GM12878 (cell line): ENCODE results near the gene BHLHE23. TPM values are rescaled to one million over a fixed set of nuclear protein-coding genes. Genes with fewer than 3 reads are reported as not detected.

Experiments
- ATAC-seq: fragments of 200-7000 bp; cut with Tn5 transposase; 3 replicates; pipeline ENCODE4 v1.9.1; 2020; ENCODE audit warnings: mild to moderate bottlenecking, moderate library complexity
- BruUV-seq: library from RNA; stranded (reverse); fragments of 400-500 nt; replicated peaks from 2 replicates; lab custom pipeline; 2021; lab: Mats Ljungman, UMichigan
- CTCF ChIA-PET: fragments of 300-600 bp; sonication (Branson Sonifier 250); formaldehyde crosslinking; extraction: SDS; loops from one replicate; lab custom pipeline; 2021; ENCODE audit warnings: inconsistent platforms; lab: Yijun Ruan, JAX
- POLR2A ChIA-PET: fragments of 350-600 bp; formaldehyde crosslinking; extraction: SDS; loops from one replicate; lab custom pipeline; 2021; ENCODE audit warnings: inconsistent platforms; lab: Charles Lee
- RAD21 ChIA-PET: fragments of 300-600 bp; sonication (Branson Sonifier 250); formaldehyde crosslinking; loops from one replicate; lab custom pipeline; 2023; ENCODE audit warnings: antibody characterized with exemption; ENCODE audit not compliant: unreplicated experiment; lab: Charles Lee
- SMC1A ChIA-PET: fragments of 300-600 bp; sonication (Branson Sonifier 250); formaldehyde crosslinking; loops from one replicate; lab custom pipeline; 2023; ENCODE audit not compliant: unreplicated experiment, uncharacterized antibody; lab: Charles Lee
- DNase-seq: peaks from one replicate; pipeline ENCODE4 v3.0.0-alpha.2; 2011; ENCODE audit warnings: low read depth, low spot score
- FAIRE-seq: peaks from 3 replicates; lab custom pipeline; 2011; peaks lifted over from hg19 to GRCh38; lab: Jason Lieb, UNC
- H2AFZ ChIP-seq: 2 replicates; pipeline ENCODE4 v1.6.0; 2011; ENCODE audit warnings: low read depth, low read length, control low read depth; ENCODE audit not compliant: control insufficient read depth
- H3K27ac ChIP-seq: 2 replicates; pipeline ENCODE4 v1.5.1; 2011; ENCODE audit warnings: control low read depth; ENCODE audit not compliant: control insufficient read depth, insufficient read depth
- H3K27me3 ChIP-seq, 2 experiments: replicated peaks in 1 of 2; 2 replicates each; pipeline versions ENCODE4 v1.6.0 to v1.6.1; 2011; ENCODE audit warnings: low read length in 1 of 2; ENCODE audit not compliant: control insufficient read depth in 2 of 2, insufficient read depth in 2 of 2
- H3K36me3 ChIP-seq, 2 experiments: 2 replicates each; pipeline ENCODE4 v1.5.1; 2011; ENCODE audit warnings: low read length in 1 of 2; ENCODE audit not compliant: control insufficient read depth in 2 of 2, insufficient read depth in 2 of 2
- H3K4me1 ChIP-seq: 2 replicates; pipeline ENCODE4 v1.6.1; 2011; ENCODE audit warnings: mild to moderate bottlenecking, low read length, moderate library complexity, mixed read lengths; ENCODE audit not compliant: control insufficient read depth, insufficient read depth
- H3K4me2 ChIP-seq: 2 replicates; pipeline ENCODE4 v1.6.0; 2011; ENCODE audit warnings: control low read depth; ENCODE audit not compliant: control insufficient read depth, insufficient read depth
- H3K4me3 ChIP-seq: fragments of 200-600 bp; sonication (generic); 2 replicates; pipeline ENCODE4 v1.5.1; 2016
- H3K79me2 ChIP-seq: 2 replicates; pipeline ENCODE4 v1.6.0; 2011; ENCODE audit warnings: low read length; ENCODE audit not compliant: control insufficient read depth, insufficient read depth
- H3K9ac ChIP-seq: 2 replicates; pipeline ENCODE4 v1.8.0; 2011; ENCODE audit warnings: low read length, control low read depth, mixed read lengths; ENCODE audit not compliant: control insufficient read depth, insufficient read depth
- H3K9me3 ChIP-seq: replicated peaks from 3 replicates; pipeline ENCODE4 v1.5.1; 2011; ENCODE audit warnings: mild to moderate bottlenecking, low read length; ENCODE audit not compliant: control insufficient read depth, insufficient read depth
- H4K20me1 ChIP-seq: 2 replicates; pipeline ENCODE4 v1.6.0; 2011; ENCODE audit not compliant: control insufficient read depth, insufficient read depth
- BHLHE40 ChIP-seq, 2 experiments: fragments of 450-650 bp in 1 of 2; IDR thresholded peaks; 2 replicates each; pipeline ENCODE4 v1.6.1; 2011 to 2017; ENCODE audit warnings: low read depth in 2 of 2, borderline replicate concordance in 1 of 2, improper control_type of control experiment in 1 of 2, low read length in 1 of 2, mild to moderate bottlenecking in 1 of 2
- PAX5 ChIP-seq: IDR thresholded peaks from 2 replicates; pipeline ENCODE4 v1.6.1; 2011; ENCODE audit warnings: low read depth, low read length, borderline replicate concordance
- POLR2AphosphoS2 ChIP-seq: IDR thresholded peaks from 2 replicates; pipeline ENCODE4 v1.6.1; 2011; ENCODE audit warnings: low read depth, mild to moderate bottlenecking, low read length, improper control_type of control experiment, moderate library complexity
- WGBS: methylation state at CpG from one replicate; pipeline ENCODE4 v1.1.6; 2016; ENCODE audit warnings: low lambda C conversion rate; ENCODE audit not compliant: insufficient replicate concordance, insufficient coverage; ENCODE audit errors: missing lambda C conversion rate; 5-methylcytosine and 5-hydroxymethylcytosine counted together
- in situ Hi-C: fragments of 300-500 bp; cut with MboI; formaldehyde crosslinking; loops from 9 replicates; pipeline ENCODE4 v1.14.3; 2018; ENCODE audit warnings: mixed read lengths
- intact Hi-C: fragments of 100-400 bp; cut with micrococcal nuclease; formaldehyde crosslinking; loops from one replicate; pipeline ENCODE4 v1.14.2; 2022; ENCODE audit not compliant: unreplicated experiment
- polyA plus RNA-seq, 11 experiments: library from polyadenylated mRNA; depleted of rRNA in 4 of 11; unstranded in 6 of 11; stranded (reverse) in 5 of 11; fragments of >200 nt; fragmentation: Nextera tagmentation in 4 of 11; fragmentation: Illumina TruSeq in 1 of 11; extraction: Ambion mirVana in 4 of 11; extraction: Trizol in 1 of 11; gene quantifications; 1 replicate in 1 of 11; 2 replicates in 10 of 11; pipeline versions ENCODE4 v1.2.1 to v1.2.3, GENCODE V29; 2011 to 2016; ENCODE audit warnings: inconsistent platforms in 2 of 11, missing spikeins in 2 of 11, low read depth in 1 of 11
- total RNA-seq, 4 experiments: library from RNA; depleted of rRNA in 3 of 4; stranded (reverse); fragments of >200 nt in 3 of 4; fragmentation: Illumina TruSeq in 1 of 4; extraction: Trizol in 1 of 4; gene quantifications; 2 replicates each; pipeline versions ENCODE4 v1.2.1 to v1.2.3, GENCODE V29; 2013 to 2021
- TF ChIP-seq, protein P1 (sequence below): IDR thresholded peaks from 2 replicates; pipeline ENCODE4 v1.6.1; 2011; ENCODE audit warnings: borderline replicate concordance, low read depth, mild to moderate bottlenecking, moderate library complexity, low read length; ENCODE audit not compliant: insufficient read depth, poor library complexity, severe bottlenecking

Gene BHLHE23
- total and polyA plus RNA-seq, 10 of the 15 experiments (the other 5 are each of a cell fraction or from before 2014, with no cell fraction given), result 0.28 to 0.33 TPM; not detected in 8

- no peak for FAIRE-seq
- 52% methylated on average over 7 of the region's 7 CpGs for WGBS
- H3K27me3 ChIP-seq, result no peaks in the 10 kb centered on the region
- peaks cover 6% of the 10 kb centered on the region for H3K4me1 ChIP-seq
- H3K36me3 ChIP-seq, result no peaks in the 10 kb centered on the region
- H2AFZ ChIP-seq, result no peak overlapping the region
- no peak for DNase-seq
- no peak overlapping the region for H3K9ac ChIP-seq
- ATAC-seq, result peak; percentile 19; the same call in 2 of the 3 replicates
- H3K79me2 ChIP-seq, result no peaks in the 10 kb centered on the region
- POLR2A ChIA-PET, result interaction anchor here (0.6 to 1.0 kb wide), 3 partner anchors 9 to 31 kb away, joined by 3 to 5 read pairs (median 3); no protein-coding TSS in a partner anchor
- RAD21 ChIA-PET, result interaction anchor here (0.9 to 2.7 kb wide), 3 partner anchors 30 to 64 kb away, joined by 4 to 19 read pairs (median 9); no protein-coding TSS in a partner anchor
- no peak overlapping the region for H3K27ac ChIP-seq
- no peak overlapping the region for H3K4me2 ChIP-seq
- no TSS peak for BruUV-seq
- CTCF ChIA-PET, result interaction anchor here (0.8 to 2.3 kb wide), 7 partner anchors 13 to 69 kb away, joined by 3 to 11 read pairs (median 5); no protein-coding TSS in a partner anchor
- H3K9me3 ChIP-seq, result no peaks in the 10 kb centered on the region
- TF ChIP-seq PAX5 (no peak), BHLHE40 (IDR thresholded peaks at IDR 0.05; ENCODE audit: borderline replicate concordance in 1 of 2, low read depth in 2 of 2, low read length in 1 of 2) (peak in 1 of 2 experiments; percentile 65; a peak in 2 of 4 replicates)
- H4K20me1 ChIP-seq, result no peaks in the 10 kb centered on the region
- intact Hi-C loops, result no loop called here
- in situ Hi-C loops, result no loop called here
- SMC1A ChIA-PET, result interaction anchor here (0.9 to 1.9 kb wide), 8 partner anchors 13 to 61 kb away, joined by 3 to 8 read pairs (median 4); no protein-coding TSS in a partner anchor
- H3K4me3 ChIP-seq, result no peak overlapping the region
Measured at GRCh38 chr20:63041776-63042175, 35.0 kb upstream of the BHLHE23 start.

DNA sequence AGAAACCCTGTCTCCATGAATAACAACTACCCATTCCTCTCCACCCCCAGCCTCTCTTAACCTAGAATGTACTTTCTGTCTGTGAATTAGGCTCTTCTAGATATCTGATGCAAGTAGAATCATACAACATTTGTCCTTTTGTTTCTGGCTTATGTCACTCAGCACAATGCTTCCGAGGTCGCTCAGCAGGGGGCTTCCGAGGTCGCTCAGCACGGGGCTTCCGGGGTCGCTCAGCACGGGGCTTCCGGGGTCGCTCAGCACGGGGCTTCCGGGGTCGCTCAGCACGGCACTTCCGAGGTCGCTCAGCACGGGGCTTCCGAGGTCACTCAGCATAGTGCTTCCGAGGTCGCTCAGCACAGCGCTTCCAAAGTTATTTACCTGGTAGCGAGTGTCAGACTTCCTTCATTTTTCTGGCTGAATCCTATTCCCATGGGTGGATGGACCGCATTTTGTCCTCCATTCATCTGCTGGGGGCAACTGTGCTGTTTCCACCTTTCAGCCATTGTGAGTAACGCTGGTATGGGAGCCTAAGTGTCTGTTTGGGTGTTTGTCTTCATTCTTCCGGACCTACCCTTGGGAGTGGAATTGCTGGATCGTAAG, 31.0 kb upstream of the BHLHE23 start:
- H3K36me3 ChIP-seq, result no peaks in the 10 kb centered on the region
- no TSS peak for BruUV-seq
- no peak overlapping the region for H2AFZ ChIP-seq
- in situ Hi-C loops, result no loop called here
- POLR2A ChIA-PET, result no interaction called here
- no peaks in the 10 kb centered on the region for H3K9me3 ChIP-seq
- no peak for DNase-seq
- TF ChIP-seq, protein P1, sequence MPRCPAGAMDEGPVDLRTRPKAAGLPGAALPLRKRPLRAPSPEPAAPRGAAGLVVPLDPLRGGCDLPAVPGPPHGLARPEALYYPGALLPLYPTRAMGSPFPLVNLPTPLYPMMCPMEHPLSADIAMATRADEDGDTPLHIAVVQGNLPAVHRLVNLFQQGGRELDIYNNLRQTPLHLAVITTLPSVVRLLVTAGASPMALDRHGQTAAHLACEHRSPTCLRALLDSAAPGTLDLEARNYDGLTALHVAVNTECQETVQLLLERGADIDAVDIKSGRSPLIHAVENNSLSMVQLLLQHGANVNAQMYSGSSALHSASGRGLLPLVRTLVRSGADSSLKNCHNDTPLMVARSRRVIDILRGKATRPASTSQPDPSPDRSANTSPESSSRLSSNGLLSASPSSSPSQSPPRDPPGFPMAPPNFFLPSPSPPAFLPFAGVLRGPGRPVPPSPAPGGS, result peak; percentile 81
- TF ChIP-seq POLR2AphosphoS2, result no peak
- TF ChIP-seq, all 136 proteins: peak for 1
- ATAC-seq (no peak), FAIRE-seq (no peak)
- H3K27ac ChIP-seq, result no peak overlapping the region
- H3K4me2 ChIP-seq, result no peak overlapping the region
- ChIA-PET SMC1A (interaction anchor here (1.5 kb wide), 1 partner anchor 24 kb away, joined by 3 read pairs; no protein-coding TSS in a partner anchor), RAD21 (interaction anchor here (1.5 kb wide), 1 partner anchor 29 kb away, joined by 3 read pairs; no protein-coding TSS in a partner anchor), CTCF (no interaction called here)
- intact Hi-C loops, result no loop called here
- H3K4me1 ChIP-seq, result peaks cover 5% of the 10 kb centered on the region
- no peaks in the 10 kb centered on the region for H3K79me2 ChIP-seq
- no peak overlapping the region for H3K9ac ChIP-seq
- H3K4me3 ChIP-seq, result no peak overlapping the region
- H3K27me3 ChIP-seq, result no peaks in the 10 kb centered on the region
- no peaks in the 10 kb centered on the region for H4K20me1 ChIP-seq
- WGBS, result 64% methylated on average over 26 of the region's 26 CpGs
